ENCODE results near the gene TCF3. TPM values are rescaled to one million over a fixed set of nuclear protein-coding genes. Genes with fewer than 3 reads are reported as not detected.

The TCF3 gene
- total RNA-seq, 1 donor, result 55.0 TPM

GRCh38 chr19:1661995-1662394 is 9.6 kb upstream of the TCF3 start:
- H4K20me1 ChIP-seq (ENCODE audit: insufficient read depth, low read length), result no peaks in the 10 kb centered on the region
- H3K4me3 ChIP-seq (ENCODE audit: insufficient read depth, low read length), result no peak overlapping the region
- DNase-seq (ENCODE audit: insufficient read length, low spot score, missing footprints), result no peak
- TF ChIP-seq CTCF (IDR thresholded peaks at IDR 0.05; ENCODE audit: extremely low read depth, low read depth, low read length), result no peak
- H2AFZ ChIP-seq (ENCODE audit: low read length), result no peak overlapping the region
- H3K4me1 ChIP-seq (ENCODE audit: insufficient read depth, low read length), result peaks cover 8% of the 10 kb centered on the region
- H3K36me3 ChIP-seq (ENCODE audit: insufficient read depth, low read length), result no peaks in the 10 kb centered on the region
- H3K9me3 ChIP-seq (ENCODE audit: low read depth, low read length), result no peaks in the 10 kb centered on the region
- no peaks in the 10 kb centered on the region for H3K79me2 ChIP-seq (ENCODE audit: insufficient read depth, low read length)
- H3K27ac ChIP-seq (ENCODE audit: low read depth, low read length), result no peak overlapping the region
- no peaks in the 10 kb centered on the region for H3K27me3 ChIP-seq (ENCODE audit: insufficient read depth, low read length)
- H3K4me2 ChIP-seq (ENCODE audit: insufficient read depth, low read length), result no peak overlapping the region

- H3K4me1 ChIP-seq (ENCODE audit: insufficient read depth, low read length), result peaks cover 8% of the 10 kb centered on the region
- H3K79me2 ChIP-seq (ENCODE audit: insufficient read depth, low read length), result no peaks in the 10 kb centered on the region
- no peaks in the 10 kb centered on the region for H3K36me3 ChIP-seq (ENCODE audit: insufficient read depth, low read length)
- TF ChIP-seq CTCF (IDR thresholded peaks at IDR 0.05; ENCODE audit: extremely low read depth, low read depth, low read length), result no peak
- no peak overlapping the region for H2AFZ ChIP-seq (ENCODE audit: low read length)
- H3K27ac ChIP-seq (ENCODE audit: low read depth, low read length), result no peak overlapping the region
- no peak for DNase-seq (ENCODE audit: insufficient read length, low spot score, missing footprints)
- no peak overlapping the region for H3K4me2 ChIP-seq (ENCODE audit: insufficient read depth, low read length)
- H3K27me3 ChIP-seq (ENCODE audit: insufficient read depth, low read length), result no peaks in the 10 kb centered on the region
- H3K4me3 ChIP-seq (ENCODE audit: insufficient read depth, low read length), result no peak overlapping the region
- no peaks in the 10 kb centered on the region for H4K20me1 ChIP-seq (ENCODE audit: insufficient read depth, low read length)
- no peaks in the 10 kb centered on the region for H3K9me3 ChIP-seq (ENCODE audit: low read depth, low read length)
Observed at GRCh38 chr19:1659084-1659427, 6.6 kb upstream of the TCF3 start.

- Histone ChIP-seq H2AFZ (ENCODE audit: low read length) (no peak overlapping the region), H3K79me2 (ENCODE audit: insufficient read depth, low read length) (no peaks in the 10 kb centered on the region), H3K27me3 (ENCODE audit: insufficient read depth, low read length) (no peaks in the 10 kb centered on the region), H3K27ac (ENCODE audit: low read depth, low read length) (no peak overlapping the region), H4K20me1 (ENCODE audit: insufficient read depth, low read length) (no peaks in the 10 kb centered on the region), H3K4me2 (ENCODE audit: insufficient read depth, low read length) (no peak overlapping the region), H3K4me1 (ENCODE audit: insufficient read depth, low read length) (peaks cover 8% of the 10 kb centered on the region), H3K4me3 (ENCODE audit: insufficient read depth, low read length) (no peak overlapping the region), H3K9me3 (ENCODE audit: low read depth, low read length) (no peaks in the 10 kb centered on the region), H3K36me3 (ENCODE audit: insufficient read depth, low read length) (no peaks in the 10 kb centered on the region)
- TF ChIP-seq CTCF (IDR thresholded peaks at IDR 0.05; ENCODE audit: extremely low read depth, low read depth, low read length), result no peak
- peak; percentile 91 for DNase-seq (ENCODE audit: insufficient read length, low spot score, missing footprints)
Observed at GRCh38 chr19:1658150-1659083, 6.0 kb upstream of the TCF3 start.

GRCh38 chr19:1657746-1658145 is 5.3 kb upstream of the TCF3 start:
- no peaks in the 10 kb centered on the region for H3K79me2 ChIP-seq (ENCODE audit: insufficient read depth, low read length)
- no peaks in the 10 kb centered on the region for H3K9me3 ChIP-seq (ENCODE audit: low read depth, low read length)
- H3K27me3 ChIP-seq (ENCODE audit: insufficient read depth, low read length), result no peaks in the 10 kb centered on the region
- H3K4me3 ChIP-seq (ENCODE audit: insufficient read depth, low read length), result no peak overlapping the region
- H3K4me2 ChIP-seq (ENCODE audit: insufficient read depth, low read length), result no peak overlapping the region
- no peaks in the 10 kb centered on the region for H4K20me1 ChIP-seq (ENCODE audit: insufficient read depth, low read length)
- peaks cover 8% of the 10 kb centered on the region for H3K4me1 ChIP-seq (ENCODE audit: insufficient read depth, low read length)
- no peaks in the 10 kb centered on the region for H3K36me3 ChIP-seq (ENCODE audit: insufficient read depth, low read length)
- H3K27ac ChIP-seq (ENCODE audit: low read depth, low read length), result no peak overlapping the region
- no peak for TF ChIP-seq CTCF (IDR thresholded peaks at IDR 0.05; ENCODE audit: extremely low read depth, low read depth, low read length)
- H2AFZ ChIP-seq (ENCODE audit: low read length), result no peak overlapping the region
- no peak for DNase-seq (ENCODE audit: insufficient read length, low spot score, missing footprints)

Measured in osteoblast (primary cell).